Stimulated activated CD4-positive, alpha-beta T cell treated with anti-CD3 and anti-CD28 coated beads, TNF-alpha, amount 100 ng/mL, for 48 hours (primary cell): Measurements from ENCODE around the gene ARSB.
"Not testable (repeated sequence)": the region's sequence is repeated elsewhere in the genome, so short reads cannot be mapped to it uniquely, and the experiment has no call there.

ENCODE experiments used
- DNase-seq, 3 donors: peaks; one replicate each; pipeline ENCODE4 v3.0.0-alpha.2; 2020; ENCODE audit warnings: low read depth in 3 of 3

Gene ARSB

GRCh38 chr5:78779262-78779661 lies 205.8 kb downstream of the ARSB start:
- DNase-seq, result no peak

- DNase-seq, result no peak
Observed at GRCh38 chr5:78778538-78778937, 206.6 kb downstream of the ARSB start.

- no peak for DNase-seq
Observed at GRCh38 chr5:78777901-78778300, 207.2 kb downstream of the ARSB start.

- DNase-seq, result no peak
Observed at GRCh38 chr5:78776637-78777036, 208.5 kb downstream of the ARSB start.

- DNase-seq, result no peak
Observed at GRCh38 chr5:78773655-78774054, 211.5 kb downstream of the ARSB start.

GRCh38 chr5:78771260-78772205 lies 213.6 kb downstream of the ARSB start:
- DNase-seq, result no peak

GRCh38 chr5:78768781-78769380 lies 216.2 kb downstream of the ARSB start:
- DNase-seq, result no peak

DNA sequence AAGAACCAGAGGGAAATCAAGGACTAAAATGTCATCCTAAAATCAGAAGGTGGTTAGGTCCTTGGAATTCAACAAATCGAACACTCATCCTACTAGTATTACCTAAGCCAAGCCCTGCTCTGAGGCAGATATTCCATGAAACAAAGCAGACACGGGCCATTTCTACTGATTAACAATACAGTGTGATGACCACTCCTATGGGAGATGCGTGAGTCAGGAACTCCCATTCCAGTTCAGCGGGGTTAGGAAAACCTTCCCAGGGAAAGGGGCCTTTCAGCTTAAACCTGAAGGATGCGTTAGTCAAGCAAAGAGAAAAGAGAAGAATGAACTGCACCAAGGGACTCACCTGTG lies 218.7 kb downstream of the ARSB start:
- no peak for DNase-seq

- no peak for DNase-seq
Observed at GRCh38 chr5:78765756-78766411, 219.2 kb downstream of the ARSB start.

GRCh38 chr5:78765116-78765515 lies 220.0 kb downstream of the ARSB start:
- no peak for DNase-seq

DNA sequence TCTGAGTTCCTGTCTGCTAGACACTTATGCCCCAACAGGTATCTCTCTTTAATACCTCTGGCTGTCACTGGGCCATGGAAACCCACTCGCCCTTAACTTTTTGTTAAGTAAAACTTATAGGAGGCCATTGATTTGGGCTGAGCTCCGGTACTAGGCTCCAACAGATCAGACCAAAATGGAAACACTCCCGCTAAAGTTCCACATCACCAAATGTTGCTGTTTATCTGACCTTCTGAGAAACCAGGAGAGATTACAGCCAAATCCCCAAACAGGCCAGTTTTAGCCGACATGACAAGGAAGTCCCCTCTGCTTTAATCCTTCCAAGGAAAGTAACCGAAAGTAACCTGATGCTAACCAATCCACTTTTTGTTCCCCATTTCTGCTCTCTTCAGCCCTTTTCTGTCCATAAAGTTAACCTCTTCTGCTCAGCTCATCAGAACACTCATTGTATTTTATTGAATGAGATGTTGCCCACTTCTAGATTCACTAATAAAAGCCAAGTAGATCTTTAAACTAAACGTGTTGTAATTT lies 221.4 kb downstream of the ARSB start:
- DNase-seq, result no peak

DNA sequence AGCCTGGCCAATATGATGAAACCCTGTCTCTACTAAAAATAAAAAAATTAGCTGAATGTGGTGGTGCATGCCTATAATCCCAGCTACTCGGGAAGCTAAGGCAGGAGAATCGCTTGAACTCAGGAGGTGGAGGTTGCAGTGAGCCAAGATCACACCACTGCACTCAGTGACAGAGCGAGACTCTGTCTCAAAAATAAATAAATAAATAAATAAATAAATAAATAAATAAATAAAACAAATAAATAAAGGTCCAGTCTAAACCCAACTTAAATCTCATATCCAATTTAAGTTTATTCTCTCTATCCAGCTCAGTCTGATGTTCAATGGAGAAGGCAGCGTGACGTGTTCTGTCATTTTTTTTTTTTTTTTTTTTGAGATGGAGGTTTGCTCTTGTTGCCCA lies 222.4 kb downstream of the ARSB start:
- not testable (repeated sequence) for DNase-seq

GRCh38 chr5:78761840-78762239 lies 223.3 kb downstream of the ARSB start:
- no peak for DNase-seq

- DNase-seq, result no peak
Observed at GRCh38 chr5:78760770-78761169, 224.3 kb downstream of the ARSB start.

- DNase-seq, result no peak
Observed at GRCh38 chr5:78760366-78760765, 224.7 kb downstream of the ARSB start.

DNA sequence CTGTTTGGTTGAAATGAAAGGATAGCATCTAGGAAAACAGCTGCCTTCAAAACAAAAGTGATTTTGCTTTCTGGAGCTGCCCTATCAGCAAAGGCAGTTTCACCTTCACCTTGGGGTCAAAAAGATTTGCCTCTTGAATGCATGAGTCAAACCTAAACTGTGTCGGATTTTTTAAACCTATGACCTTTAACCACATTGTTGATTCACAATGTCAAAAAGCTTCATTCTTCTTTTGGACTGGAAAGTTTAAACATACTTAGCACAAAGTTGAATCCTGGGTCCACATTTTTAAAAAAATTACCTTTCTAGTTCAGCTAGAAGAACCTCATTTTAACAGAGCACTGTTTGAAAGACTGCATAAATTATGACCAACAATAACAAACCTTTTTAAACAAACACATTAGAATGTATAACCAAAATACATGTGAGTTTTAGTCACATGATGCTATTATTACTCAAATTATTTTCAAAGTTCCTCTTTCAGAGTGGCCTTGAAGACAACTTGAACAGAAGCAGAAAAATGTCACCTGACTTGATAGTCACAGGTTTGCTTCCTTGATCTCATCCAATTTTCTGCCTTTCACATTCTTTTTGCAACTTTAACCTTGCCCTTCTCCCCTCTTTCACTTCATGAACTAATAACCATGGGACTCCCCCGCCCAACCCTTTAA lies 226.8 kb downstream of the ARSB start:
- DNase-seq, result no peak

DNA sequence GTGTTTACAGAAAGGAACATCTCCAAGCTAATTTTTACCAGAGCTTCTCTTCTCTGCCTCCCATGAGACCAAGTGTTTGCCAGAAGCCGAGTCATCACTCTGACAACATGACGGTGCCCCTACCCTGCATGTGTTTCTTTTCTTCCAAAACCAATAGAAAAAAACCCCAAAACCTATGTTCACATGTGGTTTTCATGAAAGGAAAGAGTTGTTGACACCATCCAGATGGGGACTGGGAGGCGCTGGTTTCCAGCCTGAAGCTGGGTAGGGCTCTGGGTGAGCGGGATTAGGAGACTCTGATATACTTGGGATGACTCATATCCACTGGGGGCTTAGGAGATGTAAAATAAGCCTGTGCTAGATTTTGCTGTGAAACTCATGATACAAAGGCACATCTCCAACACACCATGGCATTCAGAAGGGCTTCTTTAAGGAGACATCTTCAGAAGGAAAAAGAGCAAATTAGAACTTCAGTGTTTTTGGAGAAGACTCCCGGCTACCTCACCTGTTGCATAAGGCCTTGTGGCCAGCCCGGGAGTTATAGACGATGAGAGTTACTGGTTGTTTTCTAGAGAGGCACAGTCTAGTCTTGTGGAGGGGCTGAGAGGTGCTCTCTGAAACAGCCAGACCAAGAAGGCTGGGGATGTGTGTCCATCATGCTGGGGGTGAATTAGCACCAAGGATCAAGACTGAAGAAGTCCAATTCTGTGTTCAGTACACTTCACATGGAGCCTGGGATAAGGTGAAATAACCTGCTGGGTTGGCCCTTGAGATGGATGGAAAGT lies 227.6 kb downstream of the ARSB start:
- DNase-seq, result no peak

DNA sequence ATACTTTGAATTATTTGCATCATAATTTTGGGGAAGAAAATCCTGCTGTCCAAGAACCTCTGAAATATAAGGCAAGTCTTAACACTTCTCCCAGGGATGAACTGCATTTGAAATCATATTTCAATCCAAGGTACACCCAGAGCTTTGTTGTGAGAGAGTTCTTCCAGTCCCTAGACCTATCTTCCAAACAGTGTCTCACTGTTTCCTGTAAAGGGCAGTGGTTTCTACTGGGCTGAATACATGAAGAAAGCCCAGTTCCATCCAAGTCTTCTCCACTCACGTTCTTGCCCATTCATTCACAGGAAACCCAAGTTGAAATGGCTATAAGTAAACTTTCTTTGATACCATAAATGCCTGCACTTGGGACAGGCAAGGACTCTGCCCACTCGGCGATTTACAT lies 228.3 kb downstream of the ARSB start:
- no peak for DNase-seq

DNA sequence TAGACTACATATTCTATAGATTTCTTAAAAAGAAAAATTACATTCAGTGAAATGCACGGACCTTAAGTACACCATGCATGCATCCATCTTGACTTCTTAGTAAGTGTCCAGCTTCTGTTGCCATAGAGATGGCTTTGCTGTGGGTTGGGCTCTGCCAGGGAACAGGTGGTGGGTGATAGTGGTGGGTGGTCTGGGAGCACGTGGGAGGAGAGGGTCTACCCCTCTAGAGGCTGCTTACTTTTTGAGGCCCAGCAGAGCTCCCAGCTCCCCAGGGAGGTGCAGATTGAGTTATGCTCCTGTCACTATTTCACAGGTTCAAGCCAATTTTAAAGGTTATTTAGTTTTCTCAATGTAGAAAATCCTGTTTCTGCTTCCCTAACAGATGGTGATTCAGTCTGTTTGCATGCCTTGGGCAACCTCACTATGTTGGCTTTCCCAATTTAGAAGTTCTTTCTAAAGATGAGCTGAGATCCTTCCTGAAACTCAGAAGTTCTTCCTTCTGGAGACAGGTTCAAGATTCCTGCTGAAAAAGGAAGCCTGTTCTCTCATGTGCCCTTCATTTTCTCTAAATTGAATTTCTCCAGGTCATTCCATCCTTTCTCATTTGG lies 229.2 kb downstream of the ARSB start:
- DNase-seq, result no peak

- no peak for DNase-seq
Observed at GRCh38 chr5:78754655-78755054, 230.5 kb downstream of the ARSB start.

GRCh38 chr5:78753093-78753531 lies 232.0 kb downstream of the ARSB start:
- no peak for DNase-seq
